Psoas muscle (tissue), 8 donors: ENCODE data around the gene LRRC17. TPM values are rescaled to one million over a fixed set of nuclear protein-coding genes. Genes with fewer than 3 reads are reported as not detected.
A peak's percentile ranks its signal among the peaks of the same experiment; 100 is the strongest.

Experiments used
- ATAC-seq, 4 donors: fragments of 200-7000 bp; cut with Tn5 transposase; one replicate each; pipeline ENCODE4 v1.9.1; 2020; ENCODE audit warnings: moderate library complexity in 3 of 4, mild to moderate bottlenecking in 2 of 4
- DNase-seq, 2 donors: peaks; one replicate each; pipeline ENCODE4 v3.0.0-alpha.2; 2020
- H3K27ac ChIP-seq: fragments of 200-600 bp; one replicate; pipeline ENCODE4 v1.8.0; 2022
- H3K27me3 ChIP-seq, 3 donors: fragments of 200-600 bp in 1 of 3; one replicate each; pipeline versions ENCODE4 v1.6.1 to v1.8.0; 2013 to 2022; ENCODE audit warnings: low read length in 2 of 3, mild to moderate bottlenecking in 2 of 3, moderate library complexity in 1 of 3; ENCODE audit not compliant: insufficient read depth in 3 of 3
- H3K36me3 ChIP-seq, 2 donors: fragments of 200-600 bp in 1 of 2; one replicate each; pipeline versions ENCODE4 v1.6.1 to v1.8.0; 2013 to 2022; ENCODE audit warnings: low read depth in 1 of 2, mild to moderate bottlenecking in 1 of 2, moderate library complexity in 1 of 2; ENCODE audit not compliant: insufficient read depth in 1 of 2
- H3K4me1 ChIP-seq: fragments of 200-600 bp; one replicate; pipeline ENCODE4 v1.8.0; 2022
- H3K4me3 ChIP-seq: fragments of 200-600 bp; one replicate; pipeline ENCODE4 v1.8.0; 2022; ENCODE audit warnings: mild to moderate bottlenecking
- H3K9me3 ChIP-seq: fragments of 200-600 bp; one replicate; pipeline ENCODE4 v1.8.0; 2022
- WGBS, 3 donors: extraction: QIAGEN DNeasy Blood & Tissue Kit; methylation state at CpG; one replicate each; pipeline versions ENCODE4 v1.1.6 to v1.1.7; 2013; 5-methylcytosine and 5-hydroxymethylcytosine counted together
- intact Hi-C, 2 donors: fragments of 100-400 bp; cut with DNase I; formaldehyde crosslinking; loops; one replicate each; pipeline versions ENCODE4 v1.11.0 to v1.14.2; 2022
- polyA plus RNA-seq, 3 donors: library from polyadenylated mRNA; stranded (reverse); fragments of 200-250 nt; gene quantifications; one replicate each; pipeline ENCODE4 v1.2.3, GENCODE V29; 2013
- total RNA-seq, 4 donors: library from RNA; stranded (reverse); fragmentation: NEBNext Ultra II Directional in 2 of 4; extraction: Animal tissue kit (Norgen Biotek cat#: 25700) in 2 of 4; gene quantifications; one replicate each; pipeline versions ENCODE4 v1.2.1 to v1.2.4, GENCODE V29; 2021 to 2023
- TF ChIP-seq, protein P1 (sequence below): fragments of 200-600 bp; IDR thresholded peaks from one replicate; pipeline ENCODE4 v1.8.0; 2022; ENCODE audit warnings: antibody characterized with exemption
- donor health status: healthy with polysubstance abuse.
- donor health status: DM: no; HTN: no; CAD: no; lungs with moderate emphysema.
- donor health status: Bipolar disorder and iron deficiency.
- donor health status: healthy.
- donor health status: DM: yes; HTN: yes; CAD: no.
- donor health status: DM: no; HTN: no; CAD: no.
- donor health status: DM: no; HTN: no; CAD: no.
- donor health status: DM: yes; HTN: yes; CAD: no.

Gene LRRC17
- total and polyA plus RNA-seq, 7 donors = 0.34 to 3.6 (median 0.84) TPM

DNA sequence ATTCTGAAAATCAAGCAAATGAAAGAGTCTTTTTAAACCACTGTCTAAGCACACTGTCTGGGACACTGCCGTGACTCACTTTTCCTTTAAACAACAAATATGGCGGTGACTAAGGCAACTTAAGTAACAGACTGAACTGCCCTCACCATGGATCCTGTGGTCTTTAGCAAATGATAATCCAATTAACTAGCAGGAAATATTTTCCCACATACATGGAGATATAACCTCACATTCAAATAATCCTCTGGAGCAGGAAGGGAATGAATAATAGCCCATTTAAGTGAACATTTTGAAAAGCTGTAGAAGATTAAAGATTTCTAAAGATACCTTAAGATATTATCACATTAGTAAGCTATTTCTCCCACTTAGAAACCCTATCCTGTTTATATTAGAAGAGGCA lies 40.3 kb upstream of the LRRC17 start:
- TF ChIP-seq, protein P1, sequence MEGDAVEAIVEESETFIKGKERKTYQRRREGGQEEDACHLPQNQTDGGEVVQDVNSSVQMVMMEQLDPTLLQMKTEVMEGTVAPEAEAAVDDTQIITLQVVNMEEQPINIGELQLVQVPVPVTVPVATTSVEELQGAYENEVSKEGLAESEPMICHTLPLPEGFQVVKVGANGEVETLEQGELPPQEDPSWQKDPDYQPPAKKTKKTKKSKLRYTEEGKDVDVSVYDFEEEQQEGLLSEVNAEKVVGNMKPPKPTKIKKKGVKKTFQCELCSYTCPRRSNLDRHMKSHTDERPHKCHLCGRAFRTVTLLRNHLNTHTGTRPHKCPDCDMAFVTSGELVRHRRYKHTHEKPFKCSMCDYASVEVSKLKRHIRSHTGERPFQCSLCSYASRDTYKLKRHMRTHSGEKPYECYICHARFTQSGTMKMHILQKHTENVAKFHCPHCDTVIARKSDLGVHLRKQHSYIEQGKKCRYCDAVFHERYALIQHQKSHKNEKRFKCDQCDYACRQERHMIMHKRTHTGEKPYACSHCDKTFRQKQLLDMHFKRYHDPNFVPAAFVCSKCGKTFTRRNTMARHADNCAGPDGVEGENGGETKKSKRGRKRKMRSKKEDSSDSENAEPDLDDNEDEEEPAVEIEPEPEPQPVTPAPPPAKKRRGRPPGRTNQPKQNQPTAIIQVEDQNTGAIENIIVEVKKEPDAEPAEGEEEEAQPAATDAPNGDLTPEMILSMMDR = no peak
- no peaks in the 10 kb centered on the region for H3K4me1 ChIP-seq
- no peaks in the 10 kb centered on the region for H3K9me3 ChIP-seq
- H3K36me3 ChIP-seq = no peaks in the 10 kb centered on the region
- intact Hi-C loops = no loop called here
- WGBS, 3 donors = 95 to 96% (median 96%) methylated on average over 2 of the region's 2 CpGs
- DNase-seq (no peak), ATAC-seq (no peak)
- no peak overlapping the region for H3K4me3 ChIP-seq
- H3K27ac ChIP-seq = no peak overlapping the region
- H3K27me3 ChIP-seq = no peaks in the 10 kb centered on the region

DNA sequence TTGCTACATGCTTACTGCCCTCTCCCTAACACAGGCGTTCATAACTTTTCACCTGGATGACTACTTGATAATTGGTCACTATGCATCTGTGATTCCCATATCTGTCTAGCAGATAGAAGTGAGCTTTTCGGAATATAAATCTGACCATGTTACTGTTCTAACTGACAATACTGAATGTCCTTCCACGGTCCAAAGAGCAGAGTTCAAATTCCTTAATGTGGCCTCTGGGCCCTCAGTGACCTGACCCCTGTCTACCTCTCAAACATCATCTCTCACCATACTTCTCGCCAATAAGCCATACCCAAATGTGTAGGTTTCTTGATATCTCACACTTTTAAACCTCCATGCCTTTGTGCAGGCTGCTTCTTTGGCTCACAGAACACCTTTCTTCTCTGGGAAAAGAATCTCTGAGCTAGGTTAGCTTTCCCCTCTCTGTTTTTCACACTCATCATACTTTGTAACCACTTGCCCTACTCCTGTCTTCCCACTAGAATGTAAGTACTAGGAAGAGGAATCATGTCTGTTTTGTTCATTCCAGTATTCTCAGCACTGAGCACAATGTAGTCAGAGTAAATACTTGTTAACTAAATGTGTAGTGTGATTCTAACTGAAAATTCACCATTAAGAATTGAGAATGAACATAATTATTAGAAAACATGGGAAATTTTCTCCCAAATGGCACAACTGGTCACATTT lies 39.2 kb upstream of the LRRC17 start:
- ATAC-seq (no peak), DNase-seq (no peak)
- intact Hi-C loops = no loop called here
- TF ChIP-seq, protein P1 = no peak
- no peaks in the 10 kb centered on the region for H3K9me3 ChIP-seq
- H3K4me1 ChIP-seq = no peaks in the 10 kb centered on the region
- H3K4me3 ChIP-seq = no peak overlapping the region
- 80 to 84% (median 82%) methylated on average over 4 of the region's 4 CpGs for WGBS, 3 donors
- no peaks in the 10 kb centered on the region for H3K36me3 ChIP-seq
- no peak overlapping the region for H3K27ac ChIP-seq
- no peaks in the 10 kb centered on the region for H3K27me3 ChIP-seq

DNA sequence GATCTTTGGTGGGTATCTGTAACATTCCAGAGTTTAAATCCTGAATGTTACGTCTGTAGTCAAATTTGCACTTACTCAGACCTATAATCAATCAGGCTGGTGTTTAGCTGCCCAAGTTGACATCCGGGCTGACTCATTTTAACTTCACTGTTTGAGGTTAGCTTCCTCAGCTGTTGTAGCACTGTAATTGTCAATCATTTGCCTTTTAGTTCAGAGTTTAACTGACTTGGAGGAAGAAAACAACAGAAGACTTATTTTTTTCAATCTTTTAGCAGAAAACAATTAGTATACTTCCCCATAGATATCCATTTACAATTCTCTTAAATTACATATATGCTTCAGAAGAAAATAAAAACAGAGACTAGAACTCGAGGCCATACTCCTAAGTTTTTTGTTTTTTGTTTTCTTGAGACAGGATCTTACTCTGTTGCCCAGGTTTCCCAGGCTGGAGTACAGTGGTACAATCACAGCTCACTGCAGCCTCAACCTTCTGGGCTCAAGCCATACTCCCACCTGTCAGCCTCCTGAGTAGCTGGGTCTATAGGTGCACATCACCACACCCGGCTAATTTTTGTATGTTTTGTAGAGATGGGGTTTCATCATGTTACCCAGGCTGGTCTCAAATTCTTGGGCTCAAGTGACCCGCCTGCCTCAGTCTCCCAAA lies 38.5 kb upstream of the LRRC17 start:
- no peaks in the 10 kb centered on the region for H3K36me3 ChIP-seq
- no peaks in the 10 kb centered on the region for H3K9me3 ChIP-seq
- TF ChIP-seq, protein P1 = no peak
- no peaks in the 10 kb centered on the region for H3K4me1 ChIP-seq
- H3K27ac ChIP-seq = no peak overlapping the region
- H3K4me3 ChIP-seq = no peak overlapping the region
- no peaks in the 10 kb centered on the region for H3K27me3 ChIP-seq
- peak in 1 of 4 donors; percentile 29 for ATAC-seq
- 56 to 69% (median 64%) methylated on average over 5 of the region's 5 CpGs for WGBS, 3 donors
- intact Hi-C loops = no loop called here
- no peak for DNase-seq

DNA sequence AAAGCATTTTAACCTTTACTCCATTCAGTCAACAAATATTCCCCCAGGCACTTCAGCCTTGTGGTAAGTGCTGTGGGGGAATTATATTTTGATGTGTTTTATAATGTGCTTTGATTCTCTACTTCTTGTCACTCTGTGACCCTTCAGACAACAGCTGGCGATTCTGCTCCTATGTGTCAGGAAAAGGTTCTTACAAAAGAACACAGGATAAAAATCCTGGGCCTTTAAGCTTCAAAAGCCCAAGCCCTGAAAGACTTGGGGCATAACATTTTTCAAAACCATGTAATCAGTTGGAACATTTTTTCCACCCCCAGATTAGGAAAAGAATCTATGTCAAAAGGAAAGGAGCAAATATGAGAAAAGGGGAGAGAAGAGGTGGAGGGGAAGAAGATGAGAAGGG lies 37.8 kb upstream of the LRRC17 start:
- Histone ChIP-seq H3K27me3 (no peaks in the 10 kb centered on the region), H3K36me3 (no peaks in the 10 kb centered on the region), H3K4me3 (no peak overlapping the region), H3K27ac (no peak overlapping the region), H3K9me3 (no peaks in the 10 kb centered on the region), H3K4me1 (no peaks in the 10 kb centered on the region)
- TF ChIP-seq, protein P1 = no peak
- ATAC-seq = no peak
- intact Hi-C loops = no loop called here
- DNase-seq = no peak
- 42 to 64% (median 62%) methylated on average over 1 of the region's 1 CpG for WGBS, 3 donors
